ENCODE measurements around the gene CLEC4F.

The CLEC4F gene

GRCh38 chr2:70779911-70780545 is 40.4 kb downstream of the CLEC4F start:
- no peak for TF ChIP-seq CTCF (conservative IDR thresholded peaks at IDR 0.05)
- H3K27ac ChIP-seq, result no peak overlapping the region

GRCh38 chr2:70779491-70779890 is 40.9 kb downstream of the CLEC4F start:
- no peak for TF ChIP-seq CTCF (conservative IDR thresholded peaks at IDR 0.05)
- H3K27ac ChIP-seq, result no peak overlapping the region

- no peak for TF ChIP-seq CTCF (conservative IDR thresholded peaks at IDR 0.05)
- no peak overlapping the region for H3K27ac ChIP-seq
These were observed 41.7 kb downstream of the CLEC4F start for GRCh38 chr2:70778676-70779075.

- TF ChIP-seq CTCF (conservative IDR thresholded peaks at IDR 0.05), result no peak
These were observed 42.9 kb downstream of the CLEC4F start for GRCh38 chr2:70777450-70777849.

GRCh38 chr2:70776266-70776665 is 44.1 kb downstream of the CLEC4F start:
- H3K27ac ChIP-seq, result no peak overlapping the region
- no peak for TF ChIP-seq CTCF (conservative IDR thresholded peaks at IDR 0.05)

More at GRCh38 chr2:70777450-70777849, 42.9 kb downstream of the CLEC4F start:
- no peak overlapping the region for H3K27ac ChIP-seq

- no peak overlapping the region for H3K27ac ChIP-seq
These were observed 45.3 kb downstream of the CLEC4F start for GRCh38 chr2:70775141-70775540.

GRCh38 chr2:70772486-70773155 is 47.8 kb downstream of the CLEC4F start:
- no peak overlapping the region for H3K27ac ChIP-seq

More at GRCh38 chr2:70775141-70775540, 45.3 kb downstream of the CLEC4F start:
- TF ChIP-seq CTCF (conservative IDR thresholded peaks at IDR 0.05), result no peak

More at GRCh38 chr2:70772486-70773155, 47.8 kb downstream of the CLEC4F start:
- TF ChIP-seq CTCF (conservative IDR thresholded peaks at IDR 0.05), result no peak
